Sciatic nerve (tissue), 2 donors: ENCODE data around the gene CHST11. TPM values are rescaled to one million over a fixed set of nuclear protein-coding genes. Genes with fewer than 3 reads are reported as not detected.
A peak's percentile ranks its signal among the peaks of the same experiment; 100 is the strongest.

Experiments
- ATAC-seq: fragments of 200-7000 bp; cut with Tn5 transposase; one replicate; pipeline ENCODE4 v1.9.1; 2020; ENCODE audit warnings: mild to moderate bottlenecking, moderate library complexity
- DNase-seq: peaks from one replicate; pipeline ENCODE4 v3.0.0-alpha.2; 2020; ENCODE audit warnings: low spot score
- intact Hi-C: fragments of 100-400 bp; cut with DNase I; formaldehyde crosslinking; loops from one replicate; pipeline ENCODE4 v1.14.2; 2022
- total RNA-seq: library from RNA; stranded (reverse); fragmentation: NEBNext Ultra II Directional; extraction: Animal tissue kit (Norgen Biotek cat#: 25700); gene quantifications from one replicate; pipeline ENCODE4 v1.2.1, GENCODE V29; 2021
- donor health status: DM: no; HTN: no; CAD: no.
- donor health status: DM: no; HTN: no; CAD: no.

Gene CHST11
- total RNA-seq, 1 donor from 2014 or later, result 19.2 TPM

GRCh38 chr12:104649217-104649824, 192.6 kb downstream of the CHST11 start:
- DNase-seq (no peak), ATAC-seq (no peak)
- intact Hi-C loops, result no loop called here

DNA sequence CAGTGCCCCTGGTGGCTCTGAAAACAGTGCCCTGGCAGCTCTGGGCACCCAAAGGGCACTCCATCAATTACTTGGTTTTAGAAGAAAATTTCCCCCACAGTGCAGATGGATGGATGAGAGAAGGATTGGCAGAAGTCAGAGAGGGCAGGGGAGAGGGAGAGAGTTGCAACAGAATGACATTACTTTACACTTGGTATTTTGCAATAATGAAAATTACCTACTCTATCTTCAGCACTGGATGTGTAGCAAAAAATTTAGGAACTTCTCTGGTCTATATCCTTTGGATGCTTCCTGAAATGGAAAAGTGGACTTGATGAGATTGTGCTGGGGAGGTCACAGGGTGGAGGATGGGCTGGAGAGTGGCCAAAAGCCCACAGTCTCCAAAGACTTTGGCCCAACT, 193.2 kb downstream of the CHST11 start:
- DNase-seq (no peak), ATAC-seq (no peak)
- intact Hi-C loops, result no loop called here

- intact Hi-C loops, result no loop called here
- DNase-seq (no peak), ATAC-seq (no peak)
These were observed 193.8 kb downstream of the CHST11 start for GRCh38 chr12:104650541-104650940.

DNA sequence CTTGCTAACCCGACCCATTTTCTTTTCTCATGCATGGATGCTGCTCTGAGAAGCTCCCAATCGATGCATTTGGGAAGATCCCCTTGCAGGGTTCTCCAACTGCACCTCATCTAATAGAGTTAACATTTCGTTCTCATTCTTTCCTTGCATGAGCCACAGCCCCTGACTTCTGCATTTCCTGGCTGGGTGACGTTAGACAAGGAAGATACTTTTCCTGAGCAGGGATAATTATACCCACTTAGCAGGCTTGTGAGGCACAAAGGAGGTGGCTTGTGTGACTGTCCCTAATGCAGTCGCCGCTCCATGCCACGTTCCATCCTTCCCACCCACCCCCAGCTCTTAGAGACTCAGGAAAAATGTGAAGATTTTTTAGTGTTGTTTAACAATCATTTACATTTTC, 195.1 kb downstream of the CHST11 start:
- DNase-seq (no peak), ATAC-seq (no peak)
- intact Hi-C loops, result no loop called here

DNA sequence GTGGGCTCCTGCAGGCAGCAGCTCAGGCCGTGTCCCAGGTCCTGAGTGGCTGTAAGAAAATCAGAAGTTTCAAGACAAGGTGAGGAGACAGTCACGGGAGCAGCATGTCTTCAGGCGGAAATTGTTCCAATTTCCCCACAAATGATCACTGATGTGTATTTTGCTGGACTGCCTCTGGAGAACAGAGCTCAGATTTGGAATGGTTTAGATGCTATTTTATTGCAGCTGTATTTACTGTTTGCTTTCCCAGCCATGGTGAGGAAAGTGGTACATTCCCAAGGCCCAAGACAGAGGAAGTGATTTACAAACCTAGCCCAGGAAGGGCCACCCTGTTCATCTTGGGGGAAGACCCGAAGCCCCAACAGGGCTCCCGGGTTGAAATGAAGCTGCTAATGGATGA, 195.6 kb downstream of the CHST11 start:
- intact Hi-C loops, result no loop called here
- DNase-seq, result no peak
- ATAC-seq, result peak; percentile 48

DNA sequence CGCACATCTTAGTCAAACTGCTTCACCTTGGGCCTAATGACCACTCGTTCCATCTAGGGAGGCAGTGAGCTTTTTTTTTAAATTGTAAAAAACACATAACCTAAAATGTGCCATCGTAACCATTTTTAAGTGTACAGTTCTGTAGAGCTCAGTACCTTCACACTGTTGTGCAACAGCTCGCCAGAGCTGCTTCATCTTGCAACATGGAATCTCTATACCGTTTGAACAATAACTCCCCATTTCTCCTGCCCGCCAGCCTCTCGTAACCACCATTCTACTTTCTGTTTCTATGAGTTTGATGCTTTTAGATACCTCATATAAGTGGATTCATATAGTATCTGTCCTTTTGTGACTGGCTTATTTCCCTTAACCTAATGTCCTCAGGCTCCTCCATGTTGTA, 196.2 kb downstream of the CHST11 start:
- no peak for ATAC-seq
- intact Hi-C loops, result no loop called here
- no peak for DNase-seq

DNA sequence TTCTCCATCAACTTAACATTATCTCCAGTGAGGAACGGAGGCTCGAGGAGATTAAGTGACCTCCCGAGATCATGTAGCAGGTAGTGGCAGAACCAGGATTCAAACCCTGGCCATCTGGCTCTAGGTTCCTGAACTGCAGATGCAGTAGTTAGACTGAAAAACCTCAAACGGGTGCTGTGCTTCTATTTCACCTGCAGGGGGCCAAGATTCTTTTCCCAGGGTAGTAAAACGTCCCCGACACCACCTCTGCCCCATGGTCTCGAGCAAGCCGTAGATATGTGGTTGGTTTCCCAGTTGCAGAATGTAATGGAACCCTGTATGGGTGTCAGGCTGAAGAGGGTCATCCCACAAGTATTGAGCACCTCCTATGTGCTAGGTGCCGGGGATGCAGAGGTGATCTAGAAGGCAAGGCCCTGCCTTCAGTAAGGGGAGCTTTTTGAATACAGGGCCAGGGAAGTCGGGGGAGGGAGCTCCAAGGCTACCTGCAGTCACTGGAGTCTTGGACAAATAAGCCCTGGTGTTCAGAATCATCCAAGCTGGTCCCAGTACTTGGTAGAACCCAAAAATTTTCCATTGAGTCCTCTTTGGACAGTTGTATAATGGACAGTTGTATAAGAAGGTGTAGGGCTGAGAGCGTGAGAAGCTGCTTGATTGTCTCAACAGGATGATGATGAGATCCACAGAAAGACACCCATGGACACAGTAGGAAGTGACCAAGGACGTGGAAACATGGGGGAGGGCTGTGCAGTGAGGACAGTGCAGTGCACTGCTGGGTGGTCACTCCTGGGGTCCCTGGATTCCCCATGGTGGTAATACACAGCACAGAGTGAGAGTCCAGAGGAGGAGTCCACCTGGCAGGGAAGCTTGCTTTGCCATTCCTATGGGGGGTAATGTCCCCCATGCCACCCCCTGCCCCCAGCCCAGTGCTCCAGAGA, 197.2 kb downstream of the CHST11 start:
- ATAC-seq, result no peak
- DNase-seq, result no peak
- intact Hi-C loops, result no loop called here

DNA sequence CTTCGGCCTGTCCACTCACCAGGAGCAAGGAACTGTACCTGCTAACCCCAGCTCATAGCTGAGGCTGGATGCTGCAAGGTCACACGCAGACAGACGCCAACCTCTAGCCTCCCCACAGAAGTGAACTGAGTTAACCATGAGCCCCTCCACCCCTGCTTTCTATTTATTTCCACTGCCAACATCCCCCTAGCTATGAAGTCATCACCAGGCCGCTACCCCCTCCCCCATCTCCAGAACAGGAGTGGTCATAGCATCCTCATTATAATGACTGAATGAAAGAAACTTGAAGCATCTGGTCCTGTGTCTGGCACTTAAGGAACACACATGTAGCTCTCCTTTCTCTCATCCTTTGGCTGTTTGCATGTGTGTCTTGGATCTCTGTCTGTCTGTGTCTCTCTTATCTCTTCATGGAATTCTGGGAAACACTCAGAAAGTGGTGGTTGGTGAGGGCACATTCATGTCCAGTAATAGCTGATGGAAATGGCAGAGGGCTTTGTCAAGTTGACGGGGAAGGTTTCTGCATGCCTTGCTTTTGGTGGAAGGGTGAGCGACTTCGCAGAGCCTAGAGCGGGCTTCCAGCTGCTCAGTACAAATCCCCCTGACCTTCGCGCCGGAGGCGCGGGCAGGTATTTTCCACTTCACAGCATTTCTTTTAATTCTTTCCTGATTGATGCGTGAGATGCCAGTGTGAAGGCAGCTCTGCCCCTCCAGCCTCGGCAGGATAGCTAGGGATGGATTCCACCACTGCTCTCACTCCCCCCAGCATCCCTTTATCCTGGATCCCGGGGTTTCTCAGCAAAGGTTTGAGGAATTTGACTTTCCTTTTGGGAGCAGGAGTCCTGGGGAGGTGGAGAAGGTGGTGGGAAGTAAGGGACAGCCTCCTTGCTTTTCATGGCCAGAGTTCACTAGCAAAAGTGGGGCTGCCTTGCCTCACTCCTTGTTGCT, 198.2 kb downstream of the CHST11 start:
- intact Hi-C loops, result no loop called here
- no peak for DNase-seq

GRCh38 chr12:104656383-104656782, 199.6 kb downstream of the CHST11 start:
- DNase-seq (no peak), ATAC-seq (peak; percentile 11)
- intact Hi-C loops, result no loop called here

More for the DNA sequence above, 198.2 kb downstream of the CHST11 start:
- no peak for ATAC-seq

DNA sequence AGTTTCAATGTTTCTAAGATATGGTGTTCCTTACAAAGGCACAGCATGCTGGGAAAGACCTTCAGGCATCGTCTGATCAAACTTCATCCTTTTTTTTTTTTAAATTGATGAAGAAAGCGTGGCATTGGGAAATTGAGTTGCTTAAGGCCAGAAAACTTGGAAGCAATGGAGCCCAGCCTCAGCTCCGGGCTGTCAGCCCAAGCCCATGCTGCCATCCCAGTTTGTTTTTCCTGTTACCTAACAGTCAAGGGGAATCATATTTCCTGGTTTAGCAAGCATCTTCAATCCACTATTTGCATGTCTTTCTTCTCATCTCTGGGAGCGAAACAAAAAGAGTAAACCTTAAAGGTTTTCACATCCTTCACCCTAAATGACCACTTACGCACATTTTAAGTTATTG, 200.2 kb downstream of the CHST11 start:
- ATAC-seq (peak; percentile 86), DNase-seq (no peak)
- intact Hi-C loops, result no loop called here

DNA sequence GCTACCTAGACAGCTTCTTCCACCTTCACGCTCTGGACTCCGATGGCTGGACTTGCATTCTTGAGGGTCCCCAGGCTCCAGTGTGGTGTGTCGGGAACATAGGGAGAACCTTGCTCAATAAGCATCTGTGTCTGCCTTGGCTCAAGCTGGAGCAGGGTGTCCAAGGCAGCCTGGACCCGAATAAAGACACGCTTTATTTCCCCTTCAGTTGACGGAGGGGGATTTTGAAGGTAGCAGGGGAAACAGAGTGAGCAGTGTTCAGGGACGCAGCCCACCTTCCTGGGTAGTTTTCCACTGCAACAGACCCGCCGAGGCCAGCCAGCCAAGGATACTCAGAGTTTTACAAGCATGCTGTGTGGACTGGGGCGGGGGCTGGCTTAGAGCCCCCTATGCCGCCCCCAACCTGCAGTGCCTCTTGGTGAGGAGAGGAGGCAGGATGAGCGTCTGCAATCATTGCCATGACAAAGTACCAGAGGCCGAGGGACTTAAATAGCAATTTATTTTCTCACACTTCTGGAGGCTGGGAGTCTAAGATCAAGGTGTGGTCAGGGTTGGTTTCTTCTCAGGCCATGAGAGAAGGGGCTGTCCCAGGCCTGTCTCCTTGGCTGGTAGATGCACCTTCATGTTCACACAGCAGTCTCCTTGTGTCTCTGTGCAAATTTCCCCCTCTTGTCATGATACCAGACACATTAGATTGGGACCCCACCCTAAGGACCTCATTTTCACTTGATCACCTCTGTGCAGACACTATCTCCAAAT, 201.2 kb downstream of the CHST11 start:
- intact Hi-C loops, result no loop called here
- no peak for DNase-seq
- no peak for ATAC-seq

- intact Hi-C loops, result no loop called here
- ATAC-seq (no peak), DNase-seq (no peak)
These were observed 202.3 kb downstream of the CHST11 start for GRCh38 chr12:104659058-104659457.

GRCh38 chr12:104662203-104662602, 205.5 kb downstream of the CHST11 start:
- intact Hi-C loops, result no loop called here
- no peak for ATAC-seq
- no peak for DNase-seq

GRCh38 chr12:104662908-104663307, 206.2 kb downstream of the CHST11 start:
- ATAC-seq (no peak), DNase-seq (no peak)
- intact Hi-C loops, result no loop called here

GRCh38 chr12:104664351-104664750, 207.6 kb downstream of the CHST11 start:
- intact Hi-C loops, result no loop called here
- DNase-seq (no peak), ATAC-seq (no peak)

DNA sequence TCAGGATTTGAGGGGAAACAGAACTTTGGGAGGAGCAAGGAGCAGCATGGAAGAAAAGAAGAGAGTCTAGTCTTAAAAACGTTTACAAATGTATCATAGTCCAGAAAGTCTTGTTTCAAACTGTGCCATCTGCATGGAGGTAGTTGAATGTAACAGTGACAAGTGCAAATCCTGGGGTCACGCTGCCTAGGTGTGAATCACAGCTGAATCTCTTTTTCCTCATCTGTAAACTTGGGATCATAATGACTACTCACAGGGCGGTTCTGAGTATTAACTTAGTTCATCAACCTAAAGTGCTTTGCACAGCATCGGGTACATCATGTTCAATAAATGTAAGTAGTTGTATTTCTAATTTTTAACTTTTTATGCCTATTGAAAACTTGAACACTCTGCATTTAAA, 208.5 kb downstream of the CHST11 start:
- DNase-seq, result no peak
- intact Hi-C loops, result no loop called here
- no peak for ATAC-seq

GRCh38 chr12:104667139-104667538, 210.4 kb downstream of the CHST11 start:
- intact Hi-C loops, result no loop called here
- ATAC-seq (peak; percentile 33), DNase-seq (no peak)

DNA sequence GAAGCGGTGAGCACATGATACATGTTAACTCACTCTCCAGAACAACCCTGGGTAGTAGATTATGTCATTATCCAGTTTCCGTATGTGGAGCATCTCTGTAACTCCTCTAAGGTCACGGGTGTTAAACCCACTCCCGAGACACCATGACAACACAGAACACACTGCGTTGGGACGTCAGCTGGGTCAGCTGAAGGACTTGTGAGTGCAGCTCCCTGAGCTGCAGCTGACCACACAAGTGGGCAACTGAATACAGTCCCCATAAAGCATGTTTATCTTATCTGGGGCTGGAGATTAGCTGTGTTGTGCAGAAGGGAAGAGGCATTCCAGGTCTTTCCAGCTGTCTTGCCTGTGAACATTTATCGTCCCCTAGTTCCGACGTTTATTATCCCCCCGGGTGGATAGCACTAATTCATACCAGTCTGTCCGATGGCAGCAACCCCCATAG, 211.5 kb downstream of the CHST11 start:
- ATAC-seq (peak; percentile 79), DNase-seq (no peak)
- intact Hi-C loops, result no loop called here
